Neural progenitor cell (in vitro differentiated cells): Measurements from ENCODE around the gene ZNF512B. TPM values are rescaled to one million over a fixed set of nuclear protein-coding genes. Genes with fewer than 3 reads are reported as not detected.
A peak's percentile ranks its signal among the peaks of the same experiment; 100 is the strongest.

ENCODE experiments used
- DNase-seq: peaks from one replicate; pipeline ENCODE4 v3.0.0-alpha.2; 2016; ENCODE audit warnings: low spot score
- H2AFZ ChIP-seq: fragments of 200-600 bp; sonication (generic); replicated peaks from 2 replicates; pipeline ENCODE4 v1.6.1; 2016; ENCODE audit warnings: antibody characterized with exemption
- H3F3A ChIP-seq: fragments of 200-600 bp; sonication (generic); 2 replicates; pipeline ENCODE4 v1.6.1; 2016; ENCODE audit warnings: antibody characterized with exemption, low read depth
- H3K27ac ChIP-seq: fragments of 200-600 bp; sonication (generic); 2 replicates; pipeline ENCODE4 v1.5.1; 2016; ENCODE audit warnings: mild to moderate bottlenecking
- H3K27me3 ChIP-seq: fragments of 200-600 bp; sonication (generic); 2 replicates; pipeline ENCODE4 v1.6.1; 2016; ENCODE audit warnings: mild to moderate bottlenecking, moderate library complexity
- H3K36me3 ChIP-seq: fragments of 200-600 bp; sonication (generic); 2 replicates; pipeline ENCODE4 v1.5.1; 2016
- H3K4me1 ChIP-seq: fragments of 200-600 bp; sonication (generic); 2 replicates; pipeline ENCODE4 v1.6.1; 2016; ENCODE audit warnings: mixed run types
- H3K4me2 ChIP-seq: fragments of 200-600 bp; sonication (generic); 2 replicates; pipeline ENCODE4 v1.6.1; 2016
- H3K4me3 ChIP-seq: fragments of 200-600 bp; sonication (generic); 2 replicates; pipeline ENCODE4 v1.5.1; 2016
- H3K79me2 ChIP-seq: fragments of 200-600 bp; sonication (generic); 2 replicates; pipeline ENCODE4 v1.6.1; 2016; ENCODE audit warnings: low read depth
- H3K9ac ChIP-seq: fragments of 200-600 bp; sonication (generic); 2 replicates; pipeline ENCODE4 v1.6.1; 2016
- H3K9me3 ChIP-seq: fragments of 200-600 bp; sonication (generic); 2 replicates; pipeline ENCODE4 v1.5.1; 2016; ENCODE audit warnings: low read depth
- H4K20me1 ChIP-seq: fragments of 200-600 bp; sonication (generic); 2 replicates; pipeline ENCODE4 v1.6.1; 2016; ENCODE audit warnings: low read depth
- H3K27ac Mint-ChIP-seq: 3 replicates; pipeline ENCODE4 v1.8.0; 2021; ENCODE audit warnings: mixed read lengths
- H3K27me3 Mint-ChIP-seq: 2 replicates; pipeline ENCODE4 v1.8.0; 2022; ENCODE audit warnings: low read depth, mild to moderate bottlenecking, inconsistent platforms, moderate library complexity, mixed read lengths; ENCODE audit not compliant: insufficient read depth
- H3K36me3 Mint-ChIP-seq: 3 replicates; pipeline ENCODE4 v1.8.0; 2021; ENCODE audit warnings: mixed read lengths
- H3K4me1 Mint-ChIP-seq: 3 replicates; pipeline ENCODE4 v1.8.0; 2021; ENCODE audit warnings: mixed read lengths
- H3K4me3 Mint-ChIP-seq: 3 replicates; pipeline ENCODE4 v1.8.0; 2021; ENCODE audit warnings: mild to moderate bottlenecking, moderate library complexity, mixed read lengths
- H3K9me3 Mint-ChIP-seq: 3 replicates; pipeline ENCODE4 v1.8.0; 2020; ENCODE audit warnings: mixed read lengths
- EZH2 ChIP-seq: fragments of 200-600 bp; sonication (generic); IDR thresholded peaks from 2 replicates; pipeline ENCODE4 v1.6.1; 2017; ENCODE audit warnings: antibody characterized with exemption, mild to moderate bottlenecking, moderate library complexity
- EZH2phosphoT487 ChIP-seq: fragments of 200-600 bp; sonication (generic); IDR thresholded peaks from 2 replicates; pipeline ENCODE4 v1.6.1; 2017; ENCODE audit warnings: antibody characterized with exemption
- total RNA-seq: library from RNA; depleted of rRNA; stranded (reverse); fragments of >200 nt; gene quantifications from 2 replicates; pipeline ENCODE4 v1.2.3, GENCODE V29; 2015; ENCODE audit warnings: low replicate concordance
- TF ChIP-seq, protein P1 (sequence below): fragments of 200-600 bp; sonication (generic); IDR thresholded peaks from 2 replicates; pipeline ENCODE4 v1.5.1; 2017; ENCODE audit warnings: antibody characterized with exemption, mild to moderate bottlenecking

ZNF512B gene
- total RNA-seq, 1 donor from 2014 or later, result 2.9 TPM

DNA sequence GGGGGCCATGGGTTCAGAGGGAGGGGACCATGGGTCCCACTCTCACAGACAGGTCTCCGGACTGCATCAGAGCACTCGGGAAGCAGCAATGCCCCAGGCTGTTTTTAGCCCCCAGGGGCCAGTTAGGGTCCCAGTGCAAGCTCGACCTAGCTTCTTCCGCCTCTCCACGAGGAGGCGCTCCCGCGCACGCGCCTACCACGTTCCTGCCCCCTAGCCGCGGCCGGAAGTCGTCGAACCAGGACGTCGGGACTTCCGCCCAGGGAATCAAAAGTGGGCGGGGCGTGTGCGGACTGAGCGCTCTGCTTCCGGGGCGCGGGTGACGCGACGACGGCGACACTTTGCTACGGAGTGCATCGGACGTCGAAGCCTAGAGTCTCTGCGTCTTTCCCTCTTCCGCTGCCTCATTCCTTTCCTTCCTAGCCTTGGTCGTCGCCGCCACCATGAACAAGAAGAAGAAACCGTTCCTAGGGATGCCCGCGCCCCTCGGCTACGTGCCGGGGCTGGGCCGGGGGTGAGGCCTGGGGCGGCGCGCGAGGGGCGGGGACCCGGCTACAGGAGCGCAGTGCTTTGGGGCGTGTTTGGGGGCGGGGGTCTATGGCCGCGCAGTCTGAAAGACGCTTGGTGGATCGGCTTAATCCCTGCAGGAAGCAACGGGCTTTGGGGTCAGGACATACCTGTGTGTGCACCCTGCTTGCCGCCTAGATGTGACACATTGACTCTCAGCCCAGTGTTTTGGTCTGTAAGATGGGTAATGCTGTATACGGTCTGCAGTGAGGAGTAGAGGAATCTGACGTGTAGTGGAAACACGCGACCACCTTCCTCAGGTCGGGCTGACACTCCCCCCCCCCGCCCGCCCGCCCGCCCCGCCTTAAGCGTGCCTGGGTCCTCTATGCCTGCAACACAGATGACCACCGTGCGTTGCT, 11.3 kb upstream of the ZNF512B start, which contains the start of gene PRPF6:
PRPF6 (plus strand) TSS at position 327 of the 923 bp plus-strand sequence; CDS start at position 441, 114 bp downstream.
- DNase-seq, result peak; percentile 99
- peak within 1 kb of the TSS; percentile 86 for H3K4me3 ChIP-seq
- H2AFZ ChIP-seq, result peak within 1 kb of the TSS; percentile 89
- H3K9ac ChIP-seq, result peak within 1 kb of the TSS; percentile 77
- Mint-ChIP-seq H3K4me1 (peaks cover 32% of the 10 kb centered on the region), H3K36me3 (peaks cover 19% of the 10 kb centered on the region), H3K27me3 (peaks cover 11% of the 10 kb centered on the region), H3K9me3 (no peaks in the 10 kb centered on the region), H3K4me3 (peak within 1 kb of the TSS; percentile 95), H3K27ac (peak within 1 kb of the TSS; percentile 46)
- TF ChIP-seq EZH2phosphoT487 (no peak), EZH2 (no peak)
- TF ChIP-seq, protein P1, sequence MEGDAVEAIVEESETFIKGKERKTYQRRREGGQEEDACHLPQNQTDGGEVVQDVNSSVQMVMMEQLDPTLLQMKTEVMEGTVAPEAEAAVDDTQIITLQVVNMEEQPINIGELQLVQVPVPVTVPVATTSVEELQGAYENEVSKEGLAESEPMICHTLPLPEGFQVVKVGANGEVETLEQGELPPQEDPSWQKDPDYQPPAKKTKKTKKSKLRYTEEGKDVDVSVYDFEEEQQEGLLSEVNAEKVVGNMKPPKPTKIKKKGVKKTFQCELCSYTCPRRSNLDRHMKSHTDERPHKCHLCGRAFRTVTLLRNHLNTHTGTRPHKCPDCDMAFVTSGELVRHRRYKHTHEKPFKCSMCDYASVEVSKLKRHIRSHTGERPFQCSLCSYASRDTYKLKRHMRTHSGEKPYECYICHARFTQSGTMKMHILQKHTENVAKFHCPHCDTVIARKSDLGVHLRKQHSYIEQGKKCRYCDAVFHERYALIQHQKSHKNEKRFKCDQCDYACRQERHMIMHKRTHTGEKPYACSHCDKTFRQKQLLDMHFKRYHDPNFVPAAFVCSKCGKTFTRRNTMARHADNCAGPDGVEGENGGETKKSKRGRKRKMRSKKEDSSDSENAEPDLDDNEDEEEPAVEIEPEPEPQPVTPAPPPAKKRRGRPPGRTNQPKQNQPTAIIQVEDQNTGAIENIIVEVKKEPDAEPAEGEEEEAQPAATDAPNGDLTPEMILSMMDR, result peak; percentile 87
- peak within 1 kb of the TSS; percentile 94 for H3K27ac ChIP-seq
- H3K9me3 ChIP-seq, result no peaks in the 10 kb centered on the region
- peaks cover 44% of the 10 kb centered on the region for H3F3A ChIP-seq
- no peaks in the 10 kb centered on the region for H3K36me3 ChIP-seq
- H3K79me2 ChIP-seq, result peaks cover 35% of the 10 kb centered on the region
- H3K27me3 ChIP-seq, result peaks cover 9% of the 10 kb centered on the region
- peaks cover 25% of the 10 kb centered on the region for H4K20me1 ChIP-seq
- peak within 1 kb of the TSS; percentile 98 for H3K4me2 ChIP-seq
- H3K4me1 ChIP-seq, result peaks cover 18% of the 10 kb centered on the region

DNA sequence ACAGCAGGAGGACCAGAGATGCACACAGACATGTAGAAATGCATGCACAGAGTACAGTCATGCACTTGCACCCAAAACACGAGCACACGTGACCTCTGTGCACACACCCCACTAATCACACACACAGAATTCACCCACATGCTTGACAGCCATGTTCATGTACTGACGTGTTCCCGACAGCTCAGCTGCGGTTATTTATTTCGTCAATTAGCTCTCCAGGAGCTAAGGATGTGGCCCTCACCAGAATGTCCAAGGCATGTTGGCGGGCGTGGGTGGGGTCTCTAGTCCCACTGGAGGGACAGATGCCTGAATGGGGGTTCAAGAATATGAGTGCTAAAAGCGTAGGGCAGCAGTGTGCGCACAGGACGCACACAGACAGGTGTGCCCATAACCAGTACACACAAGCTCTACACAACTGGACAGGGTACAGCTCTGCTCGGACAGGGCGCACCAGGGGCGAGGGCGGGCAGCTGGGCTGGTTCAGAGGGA, 10.6 kb upstream of the ZNF512B start:
- Mint-ChIP-seq H3K27me3 (peaks cover 11% of the 10 kb centered on the region), H3K36me3 (peaks cover 14% of the 10 kb centered on the region), H3K9me3 (no peaks in the 10 kb centered on the region), H3K4me3 (peak overlapping the region; percentile 95), H3K4me1 (peaks cover 32% of the 10 kb centered on the region), H3K27ac (peak overlapping the region; percentile 46)
- Histone ChIP-seq H3K4me2 (peak overlapping the region; percentile 96), H3K27ac (no peak overlapping the region), H3K36me3 (no peaks in the 10 kb centered on the region), H3K9me3 (no peaks in the 10 kb centered on the region), H3K79me2 (peaks cover 35% of the 10 kb centered on the region), H3K9ac (no peak overlapping the region), H3F3A (peaks cover 44% of the 10 kb centered on the region), H2AFZ (no peak overlapping the region), H3K27me3 (peaks cover 9% of the 10 kb centered on the region), H3K4me1 (peaks cover 18% of the 10 kb centered on the region), H3K4me3 (peak overlapping the region; percentile 86), H4K20me1 (peaks cover 25% of the 10 kb centered on the region)
- TF ChIP-seq, protein P1, result no peak
- TF ChIP-seq EZH2, result no peak
- TF ChIP-seq EZH2phosphoT487, result no peak
- DNase-seq, result no peak

DNA sequence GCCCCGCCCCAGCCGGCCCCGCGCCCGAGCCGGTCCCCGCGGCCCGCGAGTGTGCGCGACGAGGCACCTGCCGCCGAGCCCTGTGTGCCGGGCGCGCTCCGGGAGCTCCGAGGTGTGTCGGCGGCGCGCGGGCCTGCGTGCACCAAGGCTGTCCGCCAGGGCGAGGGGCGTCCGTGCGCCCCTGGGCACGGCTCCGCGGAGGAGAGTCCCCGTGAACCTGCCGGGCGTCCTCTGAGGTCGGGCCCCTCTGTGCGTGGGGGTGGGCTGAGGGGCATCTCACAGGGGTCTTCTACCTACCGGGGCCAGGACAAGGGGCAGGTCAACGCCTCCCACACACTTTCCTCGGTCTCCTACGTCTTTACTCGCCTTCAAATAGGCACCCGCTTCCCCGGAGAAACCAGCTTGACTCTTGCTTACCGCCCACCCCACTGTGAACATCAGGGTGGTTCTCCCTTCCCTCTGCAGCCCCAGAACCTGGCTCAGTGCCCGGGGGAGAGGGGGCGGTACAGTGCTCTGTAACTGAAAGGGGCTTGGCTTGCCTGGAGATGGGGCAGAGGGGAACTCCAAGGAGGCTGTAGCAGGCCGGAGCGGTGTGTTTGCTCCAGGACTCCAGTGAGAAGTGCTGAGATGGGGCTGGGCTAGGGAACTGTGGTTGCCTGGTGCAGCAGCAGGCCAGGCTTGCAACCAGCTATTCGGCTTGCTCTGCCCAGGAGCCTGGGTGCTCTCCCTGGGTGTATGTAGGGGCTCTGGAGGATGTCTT, 10.0 kb upstream of the ZNF512B start, which contains the start of gene SAMD10:
SAMD10 (minus strand) TSS at position 86 of the 760 bp plus-strand sequence. CDS start 175 bp downstream, outside the sequence.
- Mint-ChIP-seq H3K4me1 (peaks cover 32% of the 10 kb centered on the region), H3K36me3 (peaks cover 15% of the 10 kb centered on the region), H3K27me3 (peaks cover 11% of the 10 kb centered on the region), H3K9me3 (no peaks in the 10 kb centered on the region), H3K27ac (peak within 1 kb of the TSS; percentile 78), H3K4me3 (peak within 1 kb of the TSS; percentile 95)
- H3K4me1 ChIP-seq, result peaks cover 18% of the 10 kb centered on the region
- peaks cover 9% of the 10 kb centered on the region for H3K27me3 ChIP-seq
- peaks cover 44% of the 10 kb centered on the region for H3F3A ChIP-seq
- TF ChIP-seq EZH2, result no peak
- TF ChIP-seq, protein P1, result peak; percentile 20
- peaks cover 23% of the 10 kb centered on the region for H4K20me1 ChIP-seq
- no peak within 1 kb of the TSS for H3K27ac ChIP-seq
- H3K79me2 ChIP-seq, result peaks cover 33% of the 10 kb centered on the region
- H3K9me3 ChIP-seq, result no peaks in the 10 kb centered on the region
- H3K9ac ChIP-seq, result no peak within 1 kb of the TSS
- peak within 1 kb of the TSS; percentile 96 for H2AFZ ChIP-seq
- peak within 1 kb of the TSS; percentile 96 for H3K4me2 ChIP-seq
- no peaks in the 10 kb centered on the region for H3K36me3 ChIP-seq
- DNase-seq, result peak; percentile 84
- H3K4me3 ChIP-seq, result peak within 1 kb of the TSS; percentile 83
